Mucosa of descending colon (tissue), 3 donors: Measurements from ENCODE around the gene TEDC1. TPM values are rescaled to one million over a fixed set of nuclear protein-coding genes. Genes with fewer than 3 reads are reported as not detected.

Source experiments
- ATAC-seq: fragments of 200-7000 bp; cut with Tn5 transposase; one replicate; pipeline ENCODE4 v1.9.1; 2020; ENCODE audit warnings: mild to moderate bottlenecking, moderate library complexity
- DNase-seq, 3 donors: peaks; one replicate each; pipeline ENCODE4 v3.0.0-alpha.2; 2020
- H3K36me3 ChIP-seq: fragments of 200-600 bp; one replicate; pipeline ENCODE4 v1.8.0; 2021; ENCODE audit warnings: low read depth, mild to moderate bottlenecking
- H3K4me1 ChIP-seq: fragments of 200-600 bp; one replicate; pipeline ENCODE4 v1.8.0; 2021; ENCODE audit warnings: low read depth, mild to moderate bottlenecking
- H3K4me3 ChIP-seq: fragments of 200-600 bp; one replicate; pipeline ENCODE4 v1.8.0; 2021; ENCODE audit warnings: mild to moderate bottlenecking
- H3K9me3 ChIP-seq: fragments of 200-600 bp; one replicate; pipeline ENCODE4 v1.8.0; 2021; ENCODE audit warnings: mild to moderate bottlenecking
- intact Hi-C, 2 donors: fragments of 100-400 bp; cut with DNase I in 1 of 2; cut with micrococcal nuclease in 1 of 2; formaldehyde crosslinking; loops; one replicate each; pipeline versions ENCODE4 v1.11.0 to v1.11.1; 2022; cut with DNase I, micrococcal nuclease
- total RNA-seq, 3 donors: library from RNA; stranded (reverse); fragmentation: NEBNext Ultra II Directional in 2 of 3; extraction: Animal tissue kit (Norgen Biotek cat#: 25700) in 2 of 3; gene quantifications; one replicate each; pipeline versions ENCODE4 v1.2.1 to v1.2.4, GENCODE V29; 2021 to 2023
- TF ChIP-seq, protein P1 (sequence below): fragments of 200-600 bp; IDR thresholded peaks from one replicate; pipeline ENCODE4 v1.8.0; 2022; ENCODE audit warnings: antibody characterized with exemption, mild to moderate bottlenecking
- donor health status: DM: no; HTN: no; CAD: no; lungs with moderate emphysema.
- donor health status: DM: no; HTN: no; CAD: no.
- donor health status: DM: no; HTN: yes; CAD: no.

The TEDC1 gene
- total RNA-seq, 3 donors from 2014 or later, result 11.8 to 23.9 (median 21.8) TPM

DNA sequence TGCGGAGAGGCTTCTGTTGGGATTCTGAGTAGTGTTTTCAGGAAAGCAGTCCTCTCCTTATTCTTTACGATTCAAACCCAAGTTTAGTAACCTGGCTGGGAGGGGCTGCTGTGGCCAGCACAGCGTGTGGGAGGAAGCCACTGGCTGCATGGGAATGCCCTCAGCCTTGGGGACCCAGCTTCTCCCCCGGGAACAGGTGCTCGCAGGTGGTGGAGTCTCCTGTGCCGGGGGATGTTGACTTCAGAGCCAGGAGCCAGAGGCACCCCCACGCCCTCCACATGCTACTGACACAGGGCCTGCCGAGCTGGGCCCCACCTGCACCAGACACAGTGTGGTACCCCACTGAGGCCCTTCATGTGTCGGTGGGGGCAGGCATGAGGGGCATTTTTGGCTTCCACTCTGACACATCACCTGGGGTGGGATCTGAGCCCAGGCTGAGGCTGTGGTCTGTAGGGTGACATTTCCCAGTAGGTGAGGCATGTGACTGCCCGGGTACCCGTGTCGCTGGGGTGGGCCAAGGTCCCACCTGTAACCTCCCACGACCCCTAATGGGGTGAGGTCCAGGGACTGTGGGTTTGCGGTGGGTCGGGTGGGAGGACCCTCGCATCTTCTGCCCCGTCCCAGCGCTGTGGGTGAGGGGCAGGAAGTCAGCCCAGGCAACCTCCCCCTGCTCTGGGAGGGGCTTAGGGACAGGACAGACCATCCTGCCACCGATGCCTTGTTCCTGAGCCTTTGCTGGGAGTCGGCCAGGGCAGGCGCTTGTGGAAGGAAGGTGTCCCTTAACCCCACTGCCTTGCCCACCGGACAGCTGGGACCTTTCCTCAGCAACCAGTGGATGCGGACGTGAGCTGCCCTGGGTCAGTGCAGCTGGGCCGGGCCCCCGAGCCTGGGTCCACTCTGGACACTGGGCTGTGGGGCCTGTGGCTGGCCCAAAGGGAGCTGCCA lies 44.9 kb upstream of the TEDC1 start:
- Histone ChIP-seq H3K36me3 (no peaks in the 10 kb centered on the region), H3K4me3 (no peak overlapping the region), H3K4me1 (no peaks in the 10 kb centered on the region), H3K9me3 (no peaks in the 10 kb centered on the region)
- TF ChIP-seq, protein P1, sequence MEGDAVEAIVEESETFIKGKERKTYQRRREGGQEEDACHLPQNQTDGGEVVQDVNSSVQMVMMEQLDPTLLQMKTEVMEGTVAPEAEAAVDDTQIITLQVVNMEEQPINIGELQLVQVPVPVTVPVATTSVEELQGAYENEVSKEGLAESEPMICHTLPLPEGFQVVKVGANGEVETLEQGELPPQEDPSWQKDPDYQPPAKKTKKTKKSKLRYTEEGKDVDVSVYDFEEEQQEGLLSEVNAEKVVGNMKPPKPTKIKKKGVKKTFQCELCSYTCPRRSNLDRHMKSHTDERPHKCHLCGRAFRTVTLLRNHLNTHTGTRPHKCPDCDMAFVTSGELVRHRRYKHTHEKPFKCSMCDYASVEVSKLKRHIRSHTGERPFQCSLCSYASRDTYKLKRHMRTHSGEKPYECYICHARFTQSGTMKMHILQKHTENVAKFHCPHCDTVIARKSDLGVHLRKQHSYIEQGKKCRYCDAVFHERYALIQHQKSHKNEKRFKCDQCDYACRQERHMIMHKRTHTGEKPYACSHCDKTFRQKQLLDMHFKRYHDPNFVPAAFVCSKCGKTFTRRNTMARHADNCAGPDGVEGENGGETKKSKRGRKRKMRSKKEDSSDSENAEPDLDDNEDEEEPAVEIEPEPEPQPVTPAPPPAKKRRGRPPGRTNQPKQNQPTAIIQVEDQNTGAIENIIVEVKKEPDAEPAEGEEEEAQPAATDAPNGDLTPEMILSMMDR, result no peak
- DNase-seq (peak in 1 of 3 donors; percentile 36), ATAC-seq (no peak)
- intact Hi-C loops, result loop anchor here in 1 of 2 donors (10.0 kb wide), 1 partner anchor 79 kb away; the partner anchor contains the start of gene TMEM121

- Histone ChIP-seq H3K36me3 (no peaks in the 10 kb centered on the region), H3K4me3 (no peak overlapping the region), H3K9me3 (no peaks in the 10 kb centered on the region), H3K4me1 (no peaks in the 10 kb centered on the region)
- ATAC-seq (no peak), DNase-seq (peak in 1 of 3 donors; percentile 42)
- intact Hi-C loops, result loop anchor here in 1 of 2 donors (10.0 kb wide), 1 partner anchor 78 kb away; the partner anchor contains the start of gene TMEM121
- TF ChIP-seq, protein P1, result no peak
Observed at GRCh38 chr14:105446971-105447370, 44.1 kb upstream of the TEDC1 start.

DNA sequence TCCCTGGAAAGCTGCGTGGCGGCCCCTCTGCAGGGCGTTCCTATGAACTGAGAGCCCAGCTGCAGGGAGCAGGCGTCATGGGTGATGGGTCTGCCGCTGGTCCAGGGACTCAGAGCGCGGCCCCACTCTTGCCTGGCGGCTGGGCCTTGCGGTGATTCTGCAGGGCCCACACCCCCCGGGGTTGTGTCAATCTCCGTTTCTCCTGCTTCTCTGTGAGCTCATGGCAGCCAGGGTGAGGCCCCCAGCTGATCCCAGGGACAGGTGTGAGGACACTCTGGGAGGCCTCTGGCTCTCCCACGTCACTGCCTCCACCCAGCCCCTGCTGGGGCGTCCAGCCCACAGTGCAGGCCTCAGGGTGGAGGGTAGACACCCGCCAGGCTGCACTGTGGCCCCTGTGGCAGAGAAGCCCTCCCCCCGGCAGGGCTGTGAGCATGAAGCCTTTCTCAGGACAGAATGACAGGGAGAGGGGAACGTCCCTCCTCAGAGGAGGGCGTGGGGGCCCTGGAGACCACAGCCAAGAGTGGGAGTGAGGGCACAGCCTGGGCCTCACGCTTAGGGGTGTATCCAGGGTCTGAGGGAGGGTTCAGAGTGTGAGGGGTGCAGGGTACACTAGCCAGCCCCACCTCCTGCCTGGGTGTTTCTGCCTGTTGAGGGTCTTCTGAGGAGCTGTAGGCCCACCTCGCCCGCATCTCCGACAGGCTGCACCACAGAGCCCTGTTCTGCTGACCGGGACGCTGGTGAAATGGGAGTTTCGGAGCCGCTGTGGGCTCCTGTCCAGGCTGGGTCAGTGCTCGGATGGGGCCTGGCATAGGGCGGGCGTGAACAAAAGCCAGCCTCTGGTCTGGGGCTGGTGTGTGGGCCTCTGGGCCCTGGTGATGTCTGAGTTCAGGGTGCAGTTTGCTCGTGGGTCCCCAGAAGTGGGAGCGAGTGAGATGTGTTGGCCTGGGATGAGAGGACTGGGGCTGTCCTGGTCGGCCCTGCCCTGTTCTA lies 43.1 kb upstream of the TEDC1 start:
- TF ChIP-seq, protein P1, result no peak
- no peaks in the 10 kb centered on the region for H3K4me1 ChIP-seq
- H3K4me3 ChIP-seq, result no peak overlapping the region
- DNase-seq, result peak in 1 of 3 donors; percentile 41
- H3K36me3 ChIP-seq, result no peaks in the 10 kb centered on the region
- intact Hi-C loops, result loop anchor here in 1 of 2 donors (10.0 kb wide), 1 partner anchor 77 kb away; the partner anchor contains the start of gene TMEM121
- H3K9me3 ChIP-seq, result no peaks in the 10 kb centered on the region
- no peak for ATAC-seq

GRCh38 chr14:105448706-105449111 lies 42.3 kb upstream of the TEDC1 start:
- Histone ChIP-seq H3K4me3 (no peak overlapping the region), H3K4me1 (no peaks in the 10 kb centered on the region), H3K36me3 (no peaks in the 10 kb centered on the region), H3K9me3 (no peaks in the 10 kb centered on the region)
- intact Hi-C loops, result loop anchor here in 1 of 2 donors (10.0 kb wide), 1 partner anchor 76 kb away; the partner anchor contains the start of gene TMEM121
- DNase-seq, result peak; percentile 61 to 76 (median 73)
- peak; percentile 89 for ATAC-seq
- TF ChIP-seq, protein P1, result peak; percentile 88
